ENCODE data around the gene KCNJ9. TPM values are rescaled to one million over a fixed set of nuclear protein-coding genes. Genes with fewer than 3 reads are reported as not detected.

The KCNJ9 gene
- total RNA-seq, 1 experiment from 2014 or later = 0.09 TPM

DNA sequence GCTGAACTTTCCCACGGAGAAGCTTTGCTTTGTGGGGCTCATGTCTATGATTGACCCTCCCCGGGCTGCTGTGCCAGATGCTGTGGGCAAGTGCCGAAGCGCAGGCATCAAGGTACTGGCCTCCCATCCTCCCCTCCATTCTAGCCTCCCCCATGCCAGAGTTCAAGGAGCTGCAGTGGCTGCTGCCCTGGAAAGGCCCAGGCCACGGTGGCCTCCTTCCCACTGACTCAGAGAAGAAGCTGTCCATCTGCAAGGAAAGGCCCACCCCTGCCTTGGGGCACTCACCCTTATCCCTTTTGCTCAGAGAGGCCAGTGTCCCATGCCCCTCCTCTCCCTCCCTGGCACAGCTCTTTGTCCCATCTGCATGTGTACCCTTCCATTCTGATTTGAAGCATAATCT is 49.1 kb downstream of the KCNJ9 start:
- H4K20me1 ChIP-seq (ENCODE audit: control insufficient read depth, insufficient read depth, insufficient read length) = no peaks in the 10 kb centered on the region
- Mint-ChIP-seq H3K4me1 (peaks cover 0 to 6% of the 10 kb centered on the region in 2 experiments; a peak in 2 of 4 replicates), H3K27ac (peak overlapping the region in 1 of 3 experiments; percentile 59; a peak in 1 of 7 replicates), H3K9me3 (no peaks in the 10 kb centered on the region), H3K36me3 (ENCODE audit: insufficient read depth in 1 of 3, low read depth in 3 of 3) (peaks cover 0 to 73% (median 72%) of the 10 kb centered on the region in 3 experiments; a peak in 6 of 7 replicates), H3K27me3 (ENCODE audit: low read depth) (peaks cover 2% of the 10 kb centered on the region), H3K4me3 (peak overlapping the region in 1 of 2 experiments; percentile 24; a peak in 2 of 5 replicates)
- DNase-seq = no peak
- no CpG with 5 or more reads among the region's 5 CpGs for WGBS (ENCODE audit: extremely low coverage, insufficient read length, low lambda C conversion rate)
- no peak overlapping the region for H3K9ac ChIP-seq (ENCODE audit: extremely low read depth, insufficient read length, low read length)
- no peak overlapping the region for H2AK5ac ChIP-seq (ENCODE audit: insufficient read length, low read length)
- no peak overlapping the region for H3K27ac ChIP-seq (ENCODE audit: insufficient read length, low read depth, low read length)
- no peaks in the 10 kb centered on the region for H3K23me2 ChIP-seq (ENCODE audit: insufficient read length, low read depth, low read length, poor library complexity, severe bottlenecking)
- no peak overlapping the region for H2BK15ac ChIP-seq (ENCODE audit: low read depth, low read length)
- H3K14ac ChIP-seq (ENCODE audit: insufficient read depth, low read length) = no peak overlapping the region
- no peak overlapping the region for H3K23ac ChIP-seq (ENCODE audit: insufficient read length, low read depth, low read length)
- no peak overlapping the region for H3K18ac ChIP-seq (ENCODE audit: insufficient read length, low read depth, low read length)
- no peak overlapping the region for H4K5ac ChIP-seq (ENCODE audit: insufficient read length, low read depth, low read length)
- no peaks in the 10 kb centered on the region for H3K79me2 ChIP-seq (ENCODE audit: insufficient read depth, low read length)
- no peaks in the 10 kb centered on the region for H3K27me3 ChIP-seq (ENCODE audit: insufficient read depth, low read length)
- 0 out of 2 replicates have a peak, but pooled peaks cover 1% of the 10 kb centered on the region for H3K4me1 ChIP-seq (ENCODE audit: insufficient read depth, low read length)
- no peak overlapping the region for H2BK5ac ChIP-seq (ENCODE audit: insufficient read length, low read length)
- H2BK120ac ChIP-seq (ENCODE audit: low read depth, low read length, poor library complexity, severe bottlenecking) = no peak overlapping the region
- H4K8ac ChIP-seq (replicated peaks; ENCODE audit: insufficient read length, low read depth, low read length) = no peak overlapping the region
- TF ChIP-seq, protein P1, sequence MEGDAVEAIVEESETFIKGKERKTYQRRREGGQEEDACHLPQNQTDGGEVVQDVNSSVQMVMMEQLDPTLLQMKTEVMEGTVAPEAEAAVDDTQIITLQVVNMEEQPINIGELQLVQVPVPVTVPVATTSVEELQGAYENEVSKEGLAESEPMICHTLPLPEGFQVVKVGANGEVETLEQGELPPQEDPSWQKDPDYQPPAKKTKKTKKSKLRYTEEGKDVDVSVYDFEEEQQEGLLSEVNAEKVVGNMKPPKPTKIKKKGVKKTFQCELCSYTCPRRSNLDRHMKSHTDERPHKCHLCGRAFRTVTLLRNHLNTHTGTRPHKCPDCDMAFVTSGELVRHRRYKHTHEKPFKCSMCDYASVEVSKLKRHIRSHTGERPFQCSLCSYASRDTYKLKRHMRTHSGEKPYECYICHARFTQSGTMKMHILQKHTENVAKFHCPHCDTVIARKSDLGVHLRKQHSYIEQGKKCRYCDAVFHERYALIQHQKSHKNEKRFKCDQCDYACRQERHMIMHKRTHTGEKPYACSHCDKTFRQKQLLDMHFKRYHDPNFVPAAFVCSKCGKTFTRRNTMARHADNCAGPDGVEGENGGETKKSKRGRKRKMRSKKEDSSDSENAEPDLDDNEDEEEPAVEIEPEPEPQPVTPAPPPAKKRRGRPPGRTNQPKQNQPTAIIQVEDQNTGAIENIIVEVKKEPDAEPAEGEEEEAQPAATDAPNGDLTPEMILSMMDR (conservative IDR thresholded peaks at IDR 0.05) = no peak
- no peak overlapping the region for H2AFZ ChIP-seq (ENCODE audit: low read length)
- no peak overlapping the region for H3K56ac ChIP-seq (ENCODE audit: insufficient read length, low read depth, low read length)
- H3K79me1 ChIP-seq (ENCODE audit: insufficient read depth, low read depth, low read length, poor library complexity, severe bottlenecking) = no peaks in the 10 kb centered on the region
- no peak overlapping the region for H4K91ac ChIP-seq (ENCODE audit: insufficient read length, low read depth, low read length)
- no peaks in the 10 kb centered on the region for H3K9me3 ChIP-seq (ENCODE audit: control insufficient read depth, low read depth, low read length)
- no peak overlapping the region for H3K4me2 ChIP-seq (ENCODE audit: insufficient read depth, insufficient read length, low read length)
- no peak overlapping the region for H3K4ac ChIP-seq (ENCODE audit: low read depth, low read length)
- H2BK20ac ChIP-seq (ENCODE audit: low read depth, low read length, poor library complexity, severe bottlenecking) = no peak overlapping the region
- no peak overlapping the region for H3T11ph ChIP-seq (ENCODE audit: low read length)
- H2BK12ac ChIP-seq (ENCODE audit: insufficient read length, low read depth, low read length) = no peak overlapping the region
